Natural killer cell (primary cell): Measurements from ENCODE around the gene DUSP22. TPM values are rescaled to one million over a fixed set of nuclear protein-coding genes. Genes with fewer than 3 reads are reported as not detected.
A peak's percentile ranks its signal among the peaks of the same experiment; 100 is the strongest.

ENCODE experiments used
- ATAC-seq, 3 donors: fragments of 150-1000 bp in 2 of 3; fragments of 200-7000 bp in 1 of 3; cut with Tn5 transposase; 1 replicate in 1 of 3; 2 replicates in 2 of 3; pipeline ENCODE4 v1.10.0; 2021; ENCODE audit warnings: mild to moderate bottlenecking in 2 of 3, moderate library complexity in 2 of 3
- DNase-seq, 2 donors: peaks; one replicate each; pipeline versions ENCODE4 v3.0.0 to v3.0.0-alpha.2; 2013 to 2021; ENCODE audit warnings: mixed read lengths in 1 of 2
- H3K27ac ChIP-seq: one replicate; pipeline ENCODE4 v1.5.1; 2013; ENCODE audit warnings: mild to moderate bottlenecking, low read length
- H3K27me3 ChIP-seq: one replicate; pipeline ENCODE4 v1.6.1; 2013; ENCODE audit warnings: low read length; ENCODE audit not compliant: control insufficient read depth, insufficient read depth
- H3K36me3 ChIP-seq: one replicate; pipeline ENCODE4 v1.6.1; 2013; ENCODE audit warnings: low read length; ENCODE audit not compliant: control insufficient read depth, insufficient read depth
- H3K4me1 ChIP-seq: one replicate; pipeline ENCODE4 v1.6.1; 2013; ENCODE audit warnings: low read length; ENCODE audit not compliant: control insufficient read depth, insufficient read depth
- H3K4me3 ChIP-seq: one replicate; pipeline ENCODE4 v1.5.1; 2013; ENCODE audit warnings: low read length
- H3K9me3 ChIP-seq: one replicate; pipeline ENCODE4 v1.6.1; 2013; ENCODE audit warnings: low read length; ENCODE audit not compliant: control insufficient read depth, insufficient read depth
- H3K27ac Mint-ChIP-seq, 2 donors: one replicate each; pipeline ENCODE4 v1.8.0; 2022; ENCODE audit warnings: mild to moderate bottlenecking in 2 of 2, mixed read lengths in 2 of 2, moderate library complexity in 1 of 2
- H3K27me3 Mint-ChIP-seq, 2 donors: one replicate each; pipeline ENCODE4 v1.8.0; 2022; ENCODE audit warnings: low read depth in 2 of 2, mixed read lengths in 2 of 2
- H3K36me3 Mint-ChIP-seq: one replicate; pipeline ENCODE4 v1.8.0; 2022; ENCODE audit warnings: mixed read lengths
- H3K4me1 Mint-ChIP-seq, 2 donors: one replicate each; pipeline ENCODE4 v1.8.0; 2022; ENCODE audit warnings: mixed read lengths in 2 of 2
- H3K4me3 Mint-ChIP-seq: one replicate; pipeline ENCODE4 v1.8.0; 2022; ENCODE audit warnings: mild to moderate bottlenecking, moderate library complexity, mixed read lengths
- H3K9me3 Mint-ChIP-seq, 2 donors: one replicate each; pipeline ENCODE4 v1.8.0; 2022; ENCODE audit warnings: mixed read lengths in 2 of 2
- CTCF ChIP-seq: fragments of 200-600 bp; IDR thresholded peaks from one replicate; pipeline ENCODE4 v1.8.0; 2022; ENCODE audit warnings: antibody characterized with exemption
- WGBS: methylation state at CpG from one replicate; pipeline ENCODE4 v1.1.7; 2013; ENCODE audit warnings: missing lambda C conversion rate; ENCODE audit not compliant: insufficient coverage; 5-methylcytosine and 5-hydroxymethylcytosine counted together
- intact Hi-C: fragments of 100-400 bp; cut with micrococcal nuclease; formaldehyde crosslinking; loops from one replicate; pipeline ENCODE4 v1.14.2; 2022
- total RNA-seq, 4 donors: library from RNA; stranded (reverse); fragments of 120-200 nt in 1 of 4; gene quantifications; one replicate each; pipeline versions ENCODE4 v1.2.3 to v1.2.4, GENCODE V29; 2013 to 2022

Gene DUSP22
- total RNA-seq, 3 donors from 2014 or later (not counting 1 experiment from before 2014, with no cell fraction given), result 50.4 to 61.5 (median 56.6) TPM

GRCh38 chr6:356828-357251 is 64.6 kb downstream of the DUSP22 start:
- Mint-ChIP-seq H3K36me3 (no peaks in the 10 kb centered on the region), H3K9me3 (no peaks in the 10 kb centered on the region), H3K4me1 (peaks cover 18 to 53% of the 10 kb centered on the region in 2 donors), H3K4me3 (no peak overlapping the region), H3K27me3 (no peaks in the 10 kb centered on the region), H3K27ac (peak overlapping the region in 1 of 2 donors; percentile 45)
- Histone ChIP-seq H3K4me1 (peaks cover 44% of the 10 kb centered on the region), H3K4me3 (no peak overlapping the region), H3K9me3 (no peaks in the 10 kb centered on the region), H3K27me3 (no peaks in the 10 kb centered on the region), H3K36me3 (no peaks in the 10 kb centered on the region), H3K27ac (no peak overlapping the region)
- intact Hi-C loops, result no loop called here
- no peak for TF ChIP-seq CTCF
- WGBS, result 80% methylated on average over 11 of the region's 11 CpGs
- no peak for DNase-seq
- no peak for ATAC-seq

GRCh38 chr6:357261-357790 is 65.0 kb downstream of the DUSP22 start:
- 86% methylated on average over 12 of the region's 12 CpGs for WGBS

GRCh38 chr6:357791-358341 is 65.6 kb downstream of the DUSP22 start:
- no peaks in the 10 kb centered on the region for H3K36me3 ChIP-seq
- H3K27me3 ChIP-seq, result no peaks in the 10 kb centered on the region
- no peaks in the 10 kb centered on the region for H3K27me3 Mint-ChIP-seq
- peak overlapping the region in 1 of 2 donors; percentile 57 for H3K27ac Mint-ChIP-seq
- peaks cover 18 to 50% of the 10 kb centered on the region in 2 donors for H3K4me1 Mint-ChIP-seq
- peaks cover 4% of the 10 kb centered on the region for H3K9me3 ChIP-seq
- DNase-seq, result no peak
- peaks cover 44% of the 10 kb centered on the region for H3K4me1 ChIP-seq
- WGBS, result 84% methylated on average over 13 of the region's 13 CpGs
- H3K36me3 Mint-ChIP-seq, result no peaks in the 10 kb centered on the region
- H3K4me3 Mint-ChIP-seq, result peak overlapping the region; percentile 38
- TF ChIP-seq CTCF, result no peak
- H3K27ac ChIP-seq, result no peak overlapping the region
- intact Hi-C loops, result no loop called here
- ATAC-seq, result peak in 1 of 3 donors; percentile 28
- no peaks in the 10 kb centered on the region for H3K9me3 Mint-ChIP-seq
- H3K4me3 ChIP-seq, result no peak overlapping the region

More at GRCh38 chr6:357261-357790, 65.0 kb downstream of the DUSP22 start:
- H3K4me1 Mint-ChIP-seq, result peaks cover 18 to 53% of the 10 kb centered on the region in 2 donors
- no peak overlapping the region for H3K27ac ChIP-seq
- H3K4me1 ChIP-seq, result peaks cover 44% of the 10 kb centered on the region
- H3K9me3 Mint-ChIP-seq, result no peaks in the 10 kb centered on the region
- no peaks in the 10 kb centered on the region for H3K27me3 Mint-ChIP-seq
- DNase-seq (no peak), ATAC-seq (no peak)
- TF ChIP-seq CTCF, result no peak
- H3K4me3 Mint-ChIP-seq, result no peak overlapping the region
- H3K4me3 ChIP-seq, result no peak overlapping the region
- H3K36me3 ChIP-seq, result no peaks in the 10 kb centered on the region
- no peaks in the 10 kb centered on the region for H3K9me3 ChIP-seq
- peak overlapping the region in 1 of 2 donors; percentile 45 for H3K27ac Mint-ChIP-seq
- H3K27me3 ChIP-seq, result no peaks in the 10 kb centered on the region
- intact Hi-C loops, result no loop called here
- no peaks in the 10 kb centered on the region for H3K36me3 Mint-ChIP-seq
